NK-92 (cell line): ENCODE data around the gene PYGB.
"Not testable (repeated sequence)": the region's sequence is repeated elsewhere in the genome, so short reads cannot be mapped to it uniquely, and the experiment has no call there.

Experiments used
- DNase-seq: peaks from one replicate; lab custom pipeline; 2025; ENCODE audit not compliant: unreplicated experiment; lab: John Stamatoyannopoulos, UW

Gene PYGB

DNA sequence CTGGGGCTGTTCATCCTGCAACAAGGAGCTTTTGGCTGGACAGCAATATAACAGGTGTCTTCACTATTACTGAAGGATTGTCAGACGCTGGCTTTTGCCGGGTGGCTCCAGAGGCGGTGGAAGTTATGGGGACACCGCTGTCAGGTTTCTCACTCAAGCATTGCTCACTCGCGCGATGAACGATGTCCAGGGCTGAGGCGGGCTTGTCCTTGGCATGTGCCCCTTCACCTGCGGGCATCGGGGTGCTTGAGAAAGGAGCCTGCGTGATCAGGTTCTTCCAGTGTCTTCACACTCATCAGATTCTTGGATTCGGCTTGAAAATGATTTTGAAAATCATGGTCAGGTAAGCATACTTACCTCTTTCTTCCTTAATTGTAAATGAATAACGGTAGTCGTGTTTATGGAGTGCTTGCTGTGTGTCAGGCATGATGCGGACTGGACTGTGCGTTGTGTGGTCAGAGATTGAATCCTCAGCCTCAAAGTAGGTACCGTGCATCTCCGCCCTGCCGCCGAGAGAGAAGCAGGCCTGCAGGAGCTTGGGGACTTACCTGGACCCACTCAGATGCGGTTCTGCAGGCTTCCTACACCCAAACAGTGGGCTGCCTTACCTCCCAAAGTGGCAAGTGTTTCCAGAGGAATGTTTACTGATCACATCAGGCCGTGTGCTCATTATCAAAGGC, 18.3 kb upstream of the PYGB start:
- no peak for DNase-seq

DNA sequence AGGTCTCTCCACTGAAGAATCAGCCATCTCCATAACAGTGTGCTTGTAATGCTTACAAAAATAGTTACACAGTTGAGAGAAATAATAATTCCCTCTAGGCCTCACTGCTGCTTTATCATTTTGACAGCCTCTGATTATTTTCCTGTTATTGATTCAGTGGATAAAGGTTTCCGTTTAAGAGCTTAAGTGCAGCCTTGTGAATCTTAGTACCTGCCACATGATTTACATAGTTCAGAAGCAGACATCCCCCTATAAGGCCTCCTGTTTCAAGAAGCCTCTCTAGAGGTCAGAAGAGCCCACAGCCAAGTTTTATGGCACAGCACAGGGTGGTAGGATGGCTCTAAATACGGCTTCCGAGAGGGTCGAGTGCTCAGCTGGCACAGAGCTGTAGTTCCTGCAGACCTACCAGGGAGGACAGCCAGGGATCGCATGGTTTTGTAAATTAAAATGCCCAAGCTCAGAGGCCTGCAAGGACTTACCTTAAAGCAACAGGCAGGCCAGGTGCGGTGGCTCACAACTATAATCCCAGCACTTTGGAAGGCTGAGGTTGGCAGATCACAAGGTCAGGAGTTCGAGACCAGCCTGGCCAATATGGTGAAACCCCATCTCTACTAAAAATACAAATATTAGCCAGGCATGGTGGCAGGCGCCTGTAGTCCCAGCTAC, 17.6 kb upstream of the PYGB start:
- DNase-seq, result no peak

DNA sequence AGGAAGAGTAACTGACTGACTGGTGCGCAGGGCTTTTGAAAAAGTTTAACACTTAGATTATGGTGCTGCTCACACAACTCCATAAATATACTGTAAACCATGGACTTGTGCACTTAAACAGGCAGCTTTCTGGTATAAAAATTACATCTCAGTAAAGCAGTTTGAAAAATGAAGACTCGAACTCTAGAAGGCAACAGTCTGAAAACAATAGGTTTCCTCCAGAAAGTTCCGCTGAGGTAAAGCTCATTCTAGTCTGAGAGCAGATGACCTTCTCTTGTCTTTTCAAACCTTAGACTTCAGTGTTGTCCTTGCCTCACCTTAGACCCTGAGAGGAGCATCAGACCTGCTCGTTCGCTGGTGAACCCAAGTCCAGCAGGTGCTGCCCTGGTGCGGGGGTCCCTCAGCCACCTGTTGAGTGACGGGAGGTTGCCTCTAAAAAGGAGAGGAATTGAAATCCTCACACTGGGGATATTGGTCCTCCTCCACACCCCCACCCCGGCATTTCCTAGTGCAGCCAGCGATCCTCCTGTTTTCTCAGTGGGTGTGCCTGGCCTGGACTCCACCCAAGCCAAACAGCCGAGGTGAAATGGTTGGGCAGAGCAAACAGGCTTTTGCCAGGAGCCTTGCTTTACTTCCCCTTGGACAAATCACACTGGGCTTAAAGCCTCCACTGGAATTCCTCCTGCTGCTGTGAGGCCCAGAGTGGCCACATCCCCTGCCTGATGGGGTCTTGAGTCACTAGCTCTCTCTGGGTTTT, 14.7 kb upstream of the PYGB start:
- DNase-seq, result no peak

DNA sequence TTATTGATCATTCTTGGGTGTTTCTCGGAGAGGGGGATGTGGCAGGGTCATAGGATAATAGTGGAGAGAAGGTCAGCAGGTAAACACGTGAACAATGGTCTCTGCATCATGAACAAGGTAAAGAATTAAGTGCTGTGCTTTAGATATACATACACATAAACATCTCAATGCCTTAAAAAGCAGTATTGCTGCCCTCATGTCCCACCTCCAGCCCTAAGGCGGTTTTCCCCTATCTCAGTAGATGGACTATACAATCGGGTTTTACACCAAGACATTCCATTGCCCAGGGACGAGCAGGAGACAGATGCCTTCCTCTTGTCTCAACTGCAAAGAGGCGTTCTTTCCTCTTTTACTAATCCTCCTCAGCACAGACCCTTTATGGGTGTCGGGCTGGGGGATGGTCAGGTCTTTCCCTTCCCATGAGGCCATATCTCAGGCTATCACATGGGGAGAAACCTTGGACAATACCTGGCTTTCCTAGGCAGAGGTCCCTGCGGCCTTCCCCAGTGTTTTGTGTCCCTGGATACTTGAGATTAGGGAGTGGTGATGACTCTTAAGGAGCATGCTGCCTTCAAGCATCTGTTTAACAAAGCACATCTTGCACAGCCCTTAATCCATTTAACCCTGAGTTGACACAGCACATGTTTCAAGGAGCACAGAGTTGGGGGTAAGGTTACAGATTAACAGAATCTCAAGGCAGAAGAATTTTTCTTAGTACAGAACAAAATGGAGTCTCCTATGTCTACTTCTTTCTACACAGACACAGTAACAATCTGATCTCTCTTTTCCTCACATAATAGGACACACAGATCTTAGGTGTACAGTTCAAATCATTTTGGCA, 13.7 kb upstream of the PYGB start:
- not testable (repeated sequence) for DNase-seq

DNA sequence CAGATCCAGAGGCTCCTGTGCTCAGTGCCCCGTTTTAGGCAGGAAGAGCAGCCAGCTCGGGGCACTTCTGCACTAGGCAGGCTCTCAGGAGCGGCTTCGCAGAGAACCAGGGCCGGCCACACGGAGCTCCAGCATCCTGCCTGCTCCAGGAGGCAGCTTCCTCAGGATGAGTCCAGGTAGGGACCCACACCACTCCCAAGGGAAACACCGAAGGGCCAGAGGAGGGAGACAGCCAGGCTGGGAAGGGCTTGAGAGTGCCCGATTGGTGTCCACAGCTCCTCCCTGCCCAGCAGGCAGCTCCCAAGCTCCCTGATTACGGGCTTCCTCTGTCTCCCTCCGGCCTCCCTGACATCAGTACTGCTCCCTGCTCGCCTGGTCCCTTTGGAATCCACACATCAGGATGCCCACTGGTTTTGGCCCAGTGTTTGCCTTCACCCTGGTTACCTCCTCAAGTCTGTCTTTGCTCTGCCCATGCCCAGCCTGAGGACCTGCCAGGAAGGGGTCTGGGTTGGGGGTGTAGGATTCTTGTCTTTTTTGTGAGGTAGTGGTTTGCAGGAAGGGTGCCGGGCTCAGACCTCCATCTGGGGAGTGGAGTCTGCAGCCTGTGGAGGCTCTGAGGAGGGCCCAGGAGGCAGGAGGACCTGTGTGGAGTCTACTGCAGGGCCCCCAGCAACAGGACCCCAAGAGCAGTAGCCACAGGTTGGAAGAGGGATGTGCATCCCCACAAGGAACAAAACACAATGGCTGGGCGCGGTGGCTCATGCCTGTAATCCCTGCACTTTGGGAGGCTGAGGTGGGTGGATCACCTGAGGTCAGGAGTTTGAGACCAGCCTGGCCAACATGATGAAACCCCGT, 11.2 kb upstream of the PYGB start:
- no peak for DNase-seq

DNA sequence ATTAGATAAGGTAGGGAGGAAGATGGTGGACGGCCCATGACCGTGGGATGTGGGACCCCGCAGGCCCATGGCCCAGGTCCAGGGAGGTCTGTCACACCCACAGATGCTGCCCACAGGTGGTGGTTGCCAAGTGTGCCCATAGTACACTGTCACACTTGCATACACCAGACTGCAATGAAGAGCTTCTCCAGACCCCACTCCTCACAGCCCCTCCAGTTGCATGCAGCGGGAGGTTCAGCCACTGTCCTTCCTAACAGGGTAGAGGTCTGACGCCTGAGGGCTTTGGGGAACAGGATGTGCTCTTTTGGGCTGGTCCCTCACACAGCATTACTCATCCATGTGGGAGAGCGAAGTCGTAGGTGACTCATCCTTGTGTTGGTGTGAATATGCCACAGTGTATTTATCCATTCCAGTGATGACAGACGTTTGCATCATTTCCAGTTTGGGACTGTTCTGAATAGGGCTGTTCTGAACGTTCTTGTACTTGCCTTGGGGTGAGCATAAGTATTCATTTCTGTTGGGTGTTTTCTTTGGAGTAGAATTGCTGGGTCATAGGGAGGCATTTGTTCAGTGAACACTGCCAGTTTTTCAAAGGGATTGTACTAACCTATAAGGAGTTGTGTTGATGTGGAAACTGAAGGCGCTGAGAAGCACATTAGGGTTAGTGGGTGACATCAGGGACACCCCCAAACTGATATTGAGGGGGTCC, 10.1 kb upstream of the PYGB start:
- DNase-seq, result no peak

DNA sequence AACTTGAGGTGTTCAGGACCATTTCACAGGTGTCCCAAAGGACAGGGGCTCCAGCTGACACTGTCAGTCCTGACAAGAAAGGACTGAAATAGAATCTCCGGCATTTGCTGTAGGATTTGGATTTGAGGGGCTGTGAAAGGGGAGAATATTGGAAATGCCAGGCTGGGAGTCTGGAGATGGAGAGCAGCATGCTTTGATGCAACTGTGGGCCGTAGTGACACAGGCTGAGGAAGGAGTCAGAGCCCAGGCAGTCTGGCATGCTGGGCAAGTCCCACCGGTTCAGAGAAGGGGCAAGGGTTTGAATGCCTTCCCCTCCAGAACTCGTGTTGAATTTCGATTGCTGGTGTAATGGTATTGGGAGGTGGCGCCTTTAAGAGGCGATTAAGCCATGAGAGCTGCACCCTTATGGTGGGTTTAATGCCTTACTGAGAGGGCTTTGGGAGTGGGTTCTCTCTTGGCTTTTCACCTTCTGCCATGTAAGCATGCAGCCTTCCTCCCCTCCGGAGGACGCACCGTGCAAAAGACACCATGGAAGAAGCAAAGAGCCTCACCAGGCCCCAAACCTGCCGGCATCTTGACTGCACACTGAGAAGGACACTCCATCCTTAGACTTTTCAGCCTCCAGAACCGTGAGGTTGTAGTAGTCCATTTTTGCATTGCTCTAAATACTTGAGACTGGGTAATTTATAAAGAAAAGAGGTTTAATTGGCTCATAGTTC, 9.4 kb upstream of the PYGB start:
- no peak for DNase-seq

DNA sequence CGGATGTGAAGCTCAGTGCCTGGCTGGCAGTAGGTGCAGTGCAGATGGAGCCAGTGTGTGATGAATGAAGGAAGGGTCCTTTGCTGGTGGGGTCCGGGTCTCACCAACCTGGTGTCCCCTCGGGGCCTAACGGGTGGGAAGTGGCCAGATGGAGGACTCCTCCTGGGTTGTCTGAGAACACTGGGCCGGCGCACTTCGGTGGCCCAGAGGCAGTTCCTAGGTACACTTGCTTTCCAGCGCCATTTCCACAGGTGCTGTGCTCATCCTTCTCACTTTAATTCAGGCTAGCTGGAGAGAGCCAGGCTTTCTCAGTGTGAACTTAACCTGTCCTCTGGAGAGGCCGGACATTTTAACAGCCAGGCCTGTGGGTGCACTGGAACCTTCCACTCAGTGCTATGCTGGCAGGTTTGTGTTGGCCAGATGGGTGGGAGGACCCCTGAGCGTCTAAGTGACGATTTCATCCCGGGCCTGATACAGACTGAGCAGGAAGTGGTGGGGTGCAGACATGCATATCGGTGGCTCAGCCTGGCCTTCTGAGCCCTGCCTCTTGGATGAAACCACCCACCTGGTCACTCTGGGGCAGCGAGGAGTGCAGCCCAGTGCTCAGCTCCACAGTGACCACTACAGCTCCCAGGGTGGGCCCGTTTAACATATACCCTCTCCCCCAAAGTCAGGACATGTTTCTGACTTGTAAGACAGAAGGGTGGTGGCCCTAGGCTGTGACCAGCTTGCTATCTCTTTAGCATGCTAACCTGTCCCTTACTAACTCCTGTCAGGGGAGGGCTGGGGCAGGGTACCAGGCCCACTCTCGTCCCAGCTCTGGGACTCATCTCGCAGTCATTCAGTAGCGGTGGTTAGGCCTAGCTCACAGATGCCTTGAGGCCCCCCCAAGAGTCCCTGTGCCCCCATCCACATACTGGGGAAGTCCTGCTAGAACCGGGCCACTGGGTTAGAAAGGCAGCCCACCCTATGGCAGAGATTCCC, 8.2 kb upstream of the PYGB start:
- DNase-seq, result no peak

DNA sequence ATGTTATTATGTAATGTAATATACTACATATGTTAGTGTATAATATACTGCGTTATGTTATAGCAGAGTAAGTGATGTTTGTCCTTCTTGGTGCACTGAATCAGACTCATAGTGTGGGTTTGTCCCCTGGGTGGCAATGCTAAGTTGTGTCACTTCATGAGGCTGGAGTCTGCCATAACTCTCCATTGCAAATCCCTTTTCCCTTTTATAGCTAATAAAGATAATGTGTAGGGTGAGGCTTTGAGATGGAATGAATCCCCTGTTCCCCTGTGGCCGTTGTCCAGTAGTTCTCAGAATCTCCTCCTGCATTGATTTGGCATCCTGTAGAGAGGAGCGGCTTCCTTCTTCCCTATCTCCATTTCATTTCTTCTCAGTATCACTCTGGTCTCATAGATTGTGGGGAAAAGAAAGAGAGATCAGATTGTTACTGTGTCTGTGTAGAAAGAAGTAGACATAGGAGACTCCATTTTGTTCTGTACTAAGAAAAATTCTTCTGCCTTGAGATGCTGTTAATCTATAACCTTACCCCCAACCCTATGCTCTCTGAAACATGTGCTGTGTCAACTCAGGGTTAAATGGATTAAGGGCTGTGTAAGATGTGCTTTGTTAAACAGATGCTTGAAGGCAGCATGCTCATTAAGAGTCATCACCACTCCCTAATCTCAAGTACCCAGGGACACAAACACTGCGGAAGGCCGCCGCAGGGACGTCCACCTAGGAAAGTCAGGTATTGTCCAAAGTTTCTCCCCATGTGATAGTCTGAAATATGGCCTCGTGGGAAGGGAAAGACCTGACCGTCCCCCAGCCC, 6.8 kb upstream of the PYGB start:
- not testable (repeated sequence) for DNase-seq

DNA sequence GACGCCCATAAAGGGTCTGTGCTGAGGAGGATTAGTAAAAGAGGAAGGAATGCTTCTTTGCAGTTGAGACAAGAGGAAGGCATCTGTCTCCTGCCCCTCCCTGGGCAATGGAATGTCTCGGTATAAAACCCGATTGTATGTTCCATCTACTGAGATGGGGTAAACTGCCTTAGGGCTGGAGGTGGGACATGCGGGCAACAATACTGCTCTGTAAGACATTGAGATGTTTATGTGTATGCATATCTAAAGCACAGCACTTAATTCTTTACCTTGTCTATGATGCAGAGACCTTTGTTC, 6.3 kb upstream of the PYGB start:
- DNase-seq, result not testable (repeated sequence)

DNA sequence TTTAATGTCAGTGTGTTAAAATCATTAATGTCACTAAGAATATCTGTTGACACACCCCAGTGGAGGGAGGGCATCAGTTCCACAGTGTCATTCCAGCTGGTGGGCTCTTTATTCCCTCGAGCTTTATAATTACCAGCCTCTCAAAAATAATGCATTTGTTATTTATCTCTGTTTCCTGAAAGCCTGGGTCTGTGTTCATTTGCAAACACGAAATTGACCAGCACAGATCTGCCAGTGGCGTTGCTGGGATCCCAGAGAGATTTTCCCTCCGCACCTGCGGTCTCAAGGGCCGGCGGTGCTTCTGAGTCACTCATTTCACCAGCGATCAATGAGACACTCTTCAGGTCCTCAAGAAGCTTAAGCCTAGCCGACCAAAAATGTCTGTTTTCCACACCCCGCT, 5.7 kb upstream of the PYGB start:
- DNase-seq, result no peak

DNA sequence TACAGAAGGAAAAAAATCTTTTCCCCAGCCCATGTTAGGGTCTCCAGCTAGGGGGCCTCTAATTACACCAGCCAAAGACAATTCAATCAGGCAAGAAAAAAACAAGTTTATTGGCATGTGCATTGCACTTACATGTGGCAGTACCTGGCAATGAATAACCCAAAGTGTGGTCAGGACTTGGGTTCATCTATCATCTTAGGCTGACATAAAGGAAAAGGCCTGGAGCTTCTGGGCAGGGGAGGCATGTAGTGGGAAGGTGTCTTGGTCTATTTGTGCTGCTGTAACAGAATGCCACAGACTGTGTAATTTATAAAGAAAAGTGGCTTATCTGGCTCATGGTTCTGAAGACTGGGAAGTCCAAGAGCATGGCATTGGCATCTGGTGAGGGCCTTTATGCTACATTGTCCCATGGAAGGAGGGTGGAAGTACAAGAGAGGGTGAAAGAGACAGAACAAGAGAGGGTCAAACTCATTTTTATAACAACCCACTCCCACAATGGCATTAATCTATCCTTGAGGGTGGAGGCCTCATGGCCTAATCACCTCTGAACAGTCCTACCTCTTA, 4.4 kb upstream of the PYGB start:
- no peak for DNase-seq

DNA sequence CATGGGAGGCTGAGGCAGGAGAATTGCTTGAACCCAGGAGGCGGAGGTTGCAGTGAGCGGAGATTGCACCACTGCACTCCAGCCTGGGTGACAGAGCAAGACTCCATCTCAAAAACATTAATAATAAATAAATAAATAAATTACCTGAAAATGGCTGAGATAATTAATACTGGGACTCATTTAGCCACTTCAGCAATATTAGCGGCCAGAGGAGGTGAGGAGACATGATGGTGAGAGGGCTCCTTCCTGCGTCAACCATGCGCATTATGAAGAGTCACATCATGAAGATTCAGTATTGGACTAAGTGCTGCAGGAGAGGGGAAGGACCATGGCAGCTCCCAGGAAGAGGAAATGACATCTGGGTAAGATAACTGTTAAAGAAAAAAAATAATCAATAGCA, 2.9 kb upstream of the PYGB start:
- no peak for DNase-seq

DNA sequence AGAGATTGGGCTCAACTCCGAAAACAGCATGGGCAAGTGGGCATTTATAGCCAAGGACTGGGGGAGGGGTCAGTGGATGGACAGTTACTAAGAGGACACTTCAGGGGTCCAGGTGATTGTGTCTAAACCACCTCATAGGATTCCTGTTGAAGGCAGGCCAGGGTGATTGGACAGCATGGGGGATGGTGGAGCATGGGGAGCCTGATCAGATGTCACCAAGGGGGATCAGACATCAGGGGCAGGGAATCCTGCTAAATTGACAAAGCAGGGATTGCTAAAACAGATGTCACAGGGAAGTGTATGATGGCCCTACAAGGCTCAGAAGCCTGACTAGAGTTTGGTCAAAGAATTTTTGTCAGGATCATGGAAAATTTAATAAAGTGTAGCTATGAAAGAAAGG, 2.4 kb upstream of the PYGB start:
- DNase-seq, result no peak

DNA sequence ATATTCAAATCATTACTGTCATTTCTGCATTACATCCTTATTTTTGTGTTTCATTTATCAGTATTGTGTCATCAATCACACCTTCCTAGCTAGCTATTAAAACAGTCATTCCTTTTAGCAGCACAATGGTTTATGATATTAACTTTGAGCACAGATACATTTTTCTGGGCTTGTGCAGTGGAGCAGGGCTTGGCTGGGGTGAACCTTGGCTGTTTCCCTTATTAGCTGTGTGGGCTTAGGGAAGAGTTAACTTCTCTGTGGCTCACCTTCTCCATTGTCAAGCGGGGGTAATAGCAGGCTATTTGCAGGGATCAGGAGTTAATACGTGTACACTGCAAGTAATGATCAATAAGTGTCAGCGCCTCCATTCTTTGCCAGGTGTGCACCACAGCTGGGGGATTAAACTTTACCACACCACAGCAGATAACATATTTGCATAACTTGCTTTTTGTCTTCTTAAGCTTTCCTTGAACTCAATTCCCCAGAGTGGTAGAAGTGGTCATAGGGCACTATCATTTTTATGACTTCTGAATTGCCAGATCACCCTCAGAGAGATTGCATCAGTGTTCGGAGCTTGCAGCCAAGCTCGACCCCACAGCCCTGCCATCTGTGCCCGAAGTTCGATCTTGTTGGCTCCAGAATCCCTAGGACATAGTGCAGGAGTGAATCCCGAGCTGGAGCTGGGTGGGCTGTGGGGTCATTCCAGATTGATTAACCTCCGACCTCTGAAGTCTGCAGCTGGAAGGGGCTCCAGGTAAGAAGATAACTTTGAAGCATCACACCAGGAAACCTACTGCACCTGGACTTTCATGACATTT, 1.5 kb upstream of the PYGB start:
- no peak for DNase-seq

DNA sequence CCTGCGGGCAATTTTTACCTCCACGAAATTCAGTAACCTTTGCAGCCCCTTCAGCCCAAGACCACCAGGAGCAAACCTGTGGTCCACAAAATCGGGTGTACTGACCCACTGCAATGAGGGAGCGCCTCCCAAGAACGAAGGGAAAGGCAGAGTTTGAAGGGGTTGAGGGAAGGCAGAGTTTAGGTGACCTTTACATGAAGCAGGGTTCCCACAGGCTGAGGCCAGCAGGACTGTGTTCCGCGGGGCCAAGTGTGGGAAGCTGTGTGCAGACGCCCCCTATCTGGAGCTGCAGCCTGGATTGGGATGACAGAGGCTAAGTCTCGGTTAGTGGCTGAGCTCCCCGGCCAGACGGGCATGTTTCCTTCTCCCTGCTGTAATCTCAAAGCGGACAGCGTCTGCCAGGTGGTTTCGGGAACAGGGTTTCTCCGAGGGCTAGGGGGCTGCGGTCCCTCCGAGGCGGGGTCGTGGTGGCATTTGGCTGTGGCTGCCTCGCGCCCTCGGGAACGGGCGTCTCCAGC, 826 bp upstream of the PYGB start:
- no peak for DNase-seq
